Osteocyte (in vitro differentiated cells): ENCODE data around the gene MYO1H. TPM values are rescaled to one million over a fixed set of nuclear protein-coding genes. Genes with fewer than 3 reads are reported as not detected.
A peak's percentile ranks its signal among the peaks of the same experiment; 100 is the strongest.
"Not testable (repeated sequence)": the region's sequence is repeated elsewhere in the genome, so short reads cannot be mapped to it uniquely, and the experiment has no call there.

Source experiments
- DNase-seq: peaks from one replicate; pipeline ENCODE4 v3.0.0; 2021; ENCODE audit warnings: mixed read lengths; ENCODE audit not compliant: unreplicated experiment; ENCODE audit errors: extremely low spot score
- H3K27ac Mint-ChIP-seq: one replicate; pipeline ENCODE4 v1.8.0; 2021; ENCODE audit warnings: mild to moderate bottlenecking, mixed read lengths; ENCODE audit not compliant: unreplicated experiment
- H3K27me3 Mint-ChIP-seq: one replicate; pipeline ENCODE4 v1.8.0; 2021; ENCODE audit warnings: mixed read lengths; ENCODE audit not compliant: unreplicated experiment
- H3K36me3 Mint-ChIP-seq: one replicate; pipeline ENCODE4 v1.8.0; 2021; ENCODE audit warnings: mixed read lengths; ENCODE audit not compliant: unreplicated experiment
- H3K4me1 Mint-ChIP-seq: one replicate; pipeline ENCODE4 v1.8.0; 2021; ENCODE audit warnings: mixed read lengths; ENCODE audit not compliant: unreplicated experiment
- H3K4me3 Mint-ChIP-seq: one replicate; pipeline ENCODE4 v1.8.0; 2021; ENCODE audit warnings: mild to moderate bottlenecking, moderate library complexity, mixed read lengths; ENCODE audit not compliant: unreplicated experiment
- H3K9me3 Mint-ChIP-seq: one replicate; pipeline ENCODE4 v1.8.0; 2021; ENCODE audit warnings: mixed read lengths; ENCODE audit not compliant: unreplicated experiment
- CTCF ChIP-seq: fragments of 200-600 bp; sonication (generic); IDR thresholded peaks from 2 replicates; pipeline ENCODE4 v1.5.0; 2021; ENCODE audit warnings: antibody characterized with exemption, mild to moderate bottlenecking, moderate library complexity
- total RNA-seq: library from RNA; stranded (reverse); gene quantifications from 2 replicates; pipeline ENCODE4 v1.2.1, GENCODE V29; 2021

MYO1H gene
- total RNA-seq, 1 donor from 2014 or later = not detected

DNA sequence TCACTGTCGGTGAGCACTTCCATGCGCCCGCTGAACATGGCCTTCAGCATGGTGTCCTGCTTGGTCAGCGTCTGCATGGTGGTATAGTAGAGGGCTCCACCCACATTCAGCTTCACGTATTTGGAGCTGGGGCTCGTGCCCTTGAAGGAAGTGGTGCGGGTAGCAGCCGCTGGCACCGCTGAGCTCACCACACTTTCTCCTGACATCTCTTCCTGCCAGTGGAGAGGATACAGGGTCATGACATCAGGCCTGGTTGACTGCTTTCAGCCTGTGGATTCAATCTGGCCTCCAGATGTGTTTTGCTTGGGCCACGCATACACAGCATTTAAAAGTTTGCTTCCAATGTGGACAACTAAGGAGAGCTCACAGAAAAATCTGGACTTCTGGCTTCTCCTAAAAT, 121.8 kb downstream of the MYO1H start:
- Mint-ChIP-seq H3K9me3 (no peaks in the 10 kb centered on the region), H3K4me3 (no peak overlapping the region), H3K36me3 (peaks cover 16% of the 10 kb centered on the region), H3K27me3 (no peaks in the 10 kb centered on the region), H3K27ac (no peak overlapping the region), H3K4me1 (peaks cover 15% of the 10 kb centered on the region)
- no peak for TF ChIP-seq CTCF
- DNase-seq = no peak

- no peak for TF ChIP-seq CTCF
- Mint-ChIP-seq H3K27ac (no peak overlapping the region), H3K9me3 (no peaks in the 10 kb centered on the region), H3K4me1 (peaks cover 23% of the 10 kb centered on the region), H3K4me3 (no peak overlapping the region), H3K36me3 (peaks cover 8% of the 10 kb centered on the region), H3K27me3 (no peaks in the 10 kb centered on the region)
- DNase-seq = no peak
Observed at GRCh38 chr12:109473006-109473405, 125.3 kb downstream of the MYO1H start.

DNA sequence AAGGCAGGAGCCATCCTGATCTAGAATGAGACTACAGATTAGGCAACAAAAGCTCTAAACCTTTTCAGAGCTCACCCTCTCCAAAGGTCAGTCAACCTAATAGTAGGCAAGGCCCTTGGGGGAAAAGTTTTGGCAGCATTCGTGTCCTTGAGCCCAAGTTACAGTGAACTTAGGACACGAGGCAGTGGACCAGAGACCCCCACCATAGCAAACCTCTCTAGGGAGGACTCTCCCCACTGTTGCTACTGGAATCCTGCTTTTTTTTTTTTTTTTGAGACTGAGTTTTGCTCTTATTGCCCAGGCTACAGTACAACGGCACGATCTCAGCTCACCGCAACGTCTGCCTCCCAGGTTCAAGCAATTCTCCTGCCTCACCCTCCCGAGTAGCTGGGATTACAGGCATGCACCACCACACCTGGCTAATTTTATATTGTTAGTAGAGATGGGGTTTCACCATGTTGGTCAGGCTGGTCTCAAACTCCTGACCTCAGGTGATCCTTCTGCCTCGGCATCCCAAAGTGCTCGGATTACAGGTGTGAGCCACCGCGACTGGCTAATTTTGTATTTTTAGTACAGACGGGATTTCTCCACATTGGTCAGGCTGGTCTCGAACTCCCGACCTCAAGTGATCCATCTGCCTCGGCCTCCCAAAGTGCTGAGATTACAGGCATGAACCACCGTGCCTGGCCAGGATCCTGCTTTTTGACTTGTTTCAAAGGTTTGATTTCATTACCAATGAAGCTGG, 126.0 kb downstream of the MYO1H start:
- not testable (repeated sequence) for H3K9me3 Mint-ChIP-seq, H3K27ac Mint-ChIP-seq, H3K36me3 Mint-ChIP-seq, H3K27me3 Mint-ChIP-seq, H3K4me3 Mint-ChIP-seq, DNase-seq
- H3K4me1 Mint-ChIP-seq = peaks cover 26% of the 10 kb centered on the region

- no peak for DNase-seq
- Mint-ChIP-seq H3K9me3 (no peaks in the 10 kb centered on the region), H3K27me3 (no peaks in the 10 kb centered on the region), H3K4me3 (no peak overlapping the region), H3K36me3 (no peaks in the 10 kb centered on the region), H3K27ac (no peak overlapping the region), H3K4me1 (peaks cover 34% of the 10 kb centered on the region)
- no peak for TF ChIP-seq CTCF
Observed at GRCh38 chr12:109475121-109475520, 127.4 kb downstream of the MYO1H start.

DNA sequence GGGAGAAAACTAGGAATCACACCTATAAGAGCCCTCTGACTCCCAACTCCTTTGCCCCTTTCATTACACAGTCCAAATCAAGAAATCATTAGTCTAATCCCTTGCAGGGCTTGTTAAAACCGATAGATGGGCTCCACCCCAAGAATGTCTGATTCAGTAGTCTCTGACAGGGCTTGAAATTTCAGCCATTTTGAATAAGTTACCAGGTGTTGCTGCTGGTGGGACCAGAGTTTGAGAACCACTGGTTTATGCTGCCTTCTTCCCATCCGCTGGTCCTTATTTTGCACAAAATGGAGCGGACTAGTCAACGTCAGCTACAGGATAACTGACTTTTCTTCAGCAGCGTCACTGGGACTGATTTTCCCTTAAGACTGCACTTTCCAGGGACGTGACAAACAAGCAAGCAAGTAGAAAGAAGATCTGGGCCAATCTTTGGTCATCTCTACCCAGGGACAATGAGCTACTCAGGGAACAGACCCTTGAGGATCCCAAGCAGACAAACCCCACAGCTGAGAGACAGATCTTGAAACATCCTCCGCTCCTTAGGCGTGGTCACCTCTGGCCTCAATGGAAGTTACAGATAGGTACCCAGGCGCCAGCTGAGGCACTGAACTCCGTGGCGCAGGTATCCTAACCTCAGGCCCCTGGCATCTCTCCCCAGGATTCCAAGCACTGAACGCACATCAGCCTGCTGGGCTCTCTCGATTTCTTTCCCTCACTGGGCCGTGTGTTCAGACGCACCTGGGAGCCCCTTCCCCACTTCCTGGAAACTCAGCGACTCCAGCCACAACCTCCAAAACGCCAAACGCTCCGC, 128.5 kb downstream of the MYO1H start:
- Mint-ChIP-seq H3K27me3 (no peaks in the 10 kb centered on the region), H3K4me1 (peaks cover 34% of the 10 kb centered on the region), H3K9me3 (no peaks in the 10 kb centered on the region), H3K36me3 (no peaks in the 10 kb centered on the region), H3K27ac (peak overlapping the region; percentile 99), H3K4me3 (peak overlapping the region; percentile 97)
- TF ChIP-seq CTCF = no peak
- no peak for DNase-seq
